HG02870 (cell line): Measurements from ENCODE around the gene APOL4.
"Not testable (repeated sequence)": the region's sequence is repeated elsewhere in the genome, so short reads cannot be mapped to it uniquely, and the experiment has no call there.

Source experiments
- ATAC-seq: cut with Tn5 transposase; IDR thresholded peaks from one replicate; pipeline ENCODE4 v1.9.1; 2021; ENCODE audit warnings: mild to moderate bottlenecking, moderate library complexity; ENCODE audit not compliant: unreplicated experiment

APOL4 gene, protein sequence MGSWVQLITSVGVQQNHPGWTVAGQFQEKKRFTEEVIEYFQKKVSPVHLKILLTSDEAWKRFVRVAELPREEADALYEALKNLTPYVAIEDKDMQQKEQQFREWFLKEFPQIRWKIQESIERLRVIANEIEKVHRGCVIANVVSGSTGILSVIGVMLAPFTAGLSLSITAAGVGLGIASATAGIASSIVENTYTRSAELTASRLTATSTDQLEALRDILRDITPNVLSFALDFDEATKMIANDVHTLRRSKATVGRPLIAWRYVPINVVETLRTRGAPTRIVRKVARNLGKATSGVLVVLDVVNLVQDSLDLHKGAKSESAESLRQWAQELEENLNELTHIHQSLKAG

DNA sequence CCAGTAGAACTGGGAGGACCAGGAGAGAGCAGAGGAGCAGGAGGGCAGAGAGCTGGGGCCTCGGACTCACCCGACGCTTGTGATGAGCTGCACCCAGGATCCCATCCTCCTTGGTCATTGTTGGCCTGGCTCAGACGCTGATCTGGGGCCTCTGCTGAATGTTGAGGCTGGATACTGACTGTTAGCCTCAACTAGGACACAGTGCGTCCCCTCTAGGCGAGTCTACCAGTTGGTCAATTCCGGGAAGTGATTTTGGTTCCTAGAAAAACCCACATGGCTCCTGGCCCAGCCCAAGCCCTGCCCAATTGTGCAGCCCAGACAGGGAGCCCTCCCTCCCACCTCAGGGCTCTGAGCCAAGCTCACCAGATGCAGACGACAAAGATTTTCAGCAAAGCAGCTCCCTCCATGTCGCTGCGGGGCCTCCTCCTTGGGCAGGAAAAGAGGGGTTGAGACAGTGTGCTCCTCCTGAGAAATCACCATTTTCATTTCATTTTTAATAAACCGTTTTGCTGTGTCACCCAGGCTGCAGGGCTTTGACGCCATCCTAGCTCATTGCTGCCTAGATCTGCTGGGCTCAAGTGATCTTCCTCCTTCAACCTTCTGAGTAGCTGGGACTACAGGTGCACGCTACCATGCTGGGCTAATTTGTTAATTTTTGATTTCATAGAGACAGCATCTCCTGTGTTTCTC, at the start of gene APOL4:
Gene APOL4 (minus strand): TSS at position 180 of the 690 bp plus-strand sequence. CDS start 75 bp downstream, at position 105.
- no peak for ATAC-seq

DNA sequence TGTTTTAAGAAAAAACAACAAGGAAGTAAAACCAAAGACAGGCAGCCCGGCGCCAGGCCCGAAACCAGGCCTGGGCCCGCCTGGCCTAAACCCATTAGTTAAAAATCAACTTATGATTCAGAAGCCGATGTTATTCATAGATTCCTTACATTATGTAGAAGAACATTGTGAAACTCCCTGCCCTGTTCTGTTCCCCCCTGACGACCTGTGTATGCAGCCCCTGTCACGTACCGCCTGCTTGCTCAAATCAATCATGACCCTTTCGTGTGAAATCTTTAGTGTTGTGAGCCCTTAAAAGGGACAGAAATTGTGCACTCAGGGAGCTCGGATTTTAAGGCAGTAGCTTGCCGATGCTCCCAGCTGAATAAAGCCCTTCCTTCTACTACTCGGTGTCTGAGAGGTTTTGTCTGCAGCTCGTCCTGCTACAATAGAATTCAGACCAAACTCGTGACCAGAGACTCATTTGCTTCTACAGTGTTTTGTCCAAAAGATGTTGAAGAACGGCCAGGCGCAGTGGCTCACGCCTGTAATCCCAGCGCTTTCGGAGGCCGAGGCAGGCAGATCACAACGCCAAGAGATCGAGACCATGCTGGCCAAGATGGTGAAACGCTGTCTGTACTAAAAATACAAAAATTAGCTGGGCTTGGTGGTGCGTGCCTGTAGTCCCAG, 48.8 kb upstream of the APOL4 start:
- ATAC-seq: not testable (repeated sequence)

DNA sequence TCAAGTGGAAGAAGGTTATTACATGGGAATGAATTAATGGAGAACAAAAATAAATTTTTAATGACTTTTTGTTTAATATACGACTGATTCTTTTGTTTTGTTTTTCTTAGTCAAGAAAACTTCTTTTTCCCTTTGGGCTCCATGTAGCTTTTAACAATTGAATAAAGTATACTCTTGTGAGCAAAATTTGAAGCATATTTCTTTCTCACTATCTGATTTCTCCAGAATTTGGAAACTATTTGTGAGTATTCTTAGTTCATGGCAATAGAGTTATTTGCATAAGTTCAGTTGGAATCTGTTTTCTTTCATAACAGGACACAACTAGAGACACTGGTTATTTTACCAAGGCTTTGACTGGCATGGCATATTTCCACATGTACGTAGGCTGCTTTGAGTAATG, 47.6 kb upstream of the APOL4 start:
- no peak for ATAC-seq

DNA sequence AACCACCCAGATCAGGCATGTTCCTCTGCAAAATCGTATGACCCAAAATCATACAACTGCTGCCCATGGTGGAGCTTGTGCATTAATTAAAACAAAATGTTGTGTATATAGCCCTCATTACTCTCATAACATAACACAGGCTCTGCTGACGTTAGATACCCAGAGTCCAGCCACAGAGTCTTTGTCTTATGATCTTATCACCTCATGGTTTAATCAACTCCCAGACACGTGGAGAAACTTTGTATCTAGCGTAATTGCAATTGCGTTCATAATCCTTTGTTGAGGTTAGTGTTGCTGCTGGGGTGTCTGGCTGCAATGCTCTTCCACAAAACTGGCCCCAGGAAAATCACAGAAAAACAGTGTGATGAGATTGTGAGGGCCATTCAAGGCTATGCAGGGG, 46.3 kb upstream of the APOL4 start:
- ATAC-seq: no peak

DNA sequence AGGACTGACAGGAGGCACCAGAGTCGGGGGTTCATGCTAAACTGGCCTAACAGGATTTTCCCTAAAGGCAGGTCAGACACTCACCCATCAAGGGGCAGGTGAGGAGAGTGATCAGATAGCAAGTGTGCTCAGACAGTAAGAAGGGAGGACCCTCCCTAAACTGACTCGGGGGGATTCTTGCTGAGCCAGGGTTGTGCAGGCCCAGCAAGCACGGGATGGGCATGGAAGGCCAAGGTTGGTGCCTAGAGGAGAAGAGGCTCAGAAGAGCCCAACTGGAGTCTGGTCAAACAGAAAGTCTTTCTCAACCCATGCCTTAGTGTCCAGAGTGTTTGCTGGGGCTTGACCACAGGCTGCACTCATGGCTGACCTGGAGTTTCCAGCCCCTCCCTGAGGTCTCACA, 45.1 kb upstream of the APOL4 start:
- ATAC-seq: no peak

DNA sequence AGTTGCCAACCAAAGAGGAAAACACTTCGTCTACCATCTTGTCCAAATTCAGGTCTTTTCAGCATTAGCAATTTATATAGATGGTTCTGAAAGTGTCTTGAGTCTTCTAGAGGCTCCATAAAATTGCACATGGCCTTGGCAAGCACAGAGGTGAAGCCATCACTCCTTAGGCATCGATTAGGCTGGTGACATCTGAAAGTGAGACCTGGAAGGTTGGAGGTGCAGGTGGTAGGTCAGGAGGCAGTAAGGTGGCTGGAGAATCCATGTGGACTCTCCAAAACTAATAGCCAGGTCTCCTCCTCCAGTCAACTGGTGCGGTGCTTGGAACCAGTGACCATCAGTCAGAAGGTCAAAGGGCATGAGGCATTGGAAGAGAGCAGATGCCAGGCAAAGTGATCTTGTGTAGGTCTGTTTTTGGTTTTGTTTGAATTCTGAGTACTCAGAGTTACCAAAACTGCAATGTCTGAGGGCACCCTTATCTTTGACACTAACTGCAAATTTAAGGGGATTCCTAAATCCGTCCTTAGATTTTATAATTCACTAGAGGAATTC, 44.3 kb upstream of the APOL4 start:
- ATAC-seq: no peak

DNA sequence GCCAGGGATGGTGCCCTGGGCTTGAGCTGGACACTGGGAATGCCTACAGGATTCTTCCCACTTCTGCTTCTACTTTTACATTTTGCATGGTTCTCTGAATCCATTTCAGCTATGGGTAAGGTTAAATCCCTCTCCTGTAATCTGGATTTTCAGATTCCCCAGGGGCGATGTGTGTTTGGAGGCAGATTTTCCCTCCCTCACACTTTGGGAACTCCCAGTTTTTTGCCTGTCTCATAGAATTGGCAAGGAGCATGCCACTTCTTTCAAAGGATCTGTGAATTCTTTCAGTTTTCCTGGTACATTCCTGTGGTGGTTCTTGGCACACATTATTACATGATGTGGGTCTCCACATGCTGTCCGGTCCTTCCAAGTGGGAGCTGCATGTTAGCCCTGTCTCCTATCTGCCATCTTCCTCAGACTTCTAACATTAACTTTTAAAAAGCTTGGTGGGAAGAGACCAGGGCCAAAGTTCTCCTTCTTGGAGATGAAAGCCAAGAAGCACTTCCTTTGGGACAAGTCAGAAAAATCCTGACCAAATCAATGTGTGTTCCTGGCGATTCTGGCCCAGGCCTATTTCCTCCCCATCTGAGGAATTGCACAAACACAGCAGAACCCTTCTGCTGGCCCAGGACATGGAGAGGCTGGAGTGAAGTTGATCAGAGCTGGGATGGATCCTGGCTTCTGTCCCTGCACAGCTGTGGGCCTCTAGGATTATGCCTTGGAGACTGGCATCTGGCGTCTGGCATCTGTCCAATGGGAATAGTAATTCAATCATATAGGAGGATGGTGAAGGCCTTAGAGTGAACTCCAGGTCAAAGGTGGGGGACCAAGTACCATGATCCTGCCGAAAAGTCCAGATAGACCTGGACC, 43.1 kb upstream of the APOL4 start:
- no peak for ATAC-seq

DNA sequence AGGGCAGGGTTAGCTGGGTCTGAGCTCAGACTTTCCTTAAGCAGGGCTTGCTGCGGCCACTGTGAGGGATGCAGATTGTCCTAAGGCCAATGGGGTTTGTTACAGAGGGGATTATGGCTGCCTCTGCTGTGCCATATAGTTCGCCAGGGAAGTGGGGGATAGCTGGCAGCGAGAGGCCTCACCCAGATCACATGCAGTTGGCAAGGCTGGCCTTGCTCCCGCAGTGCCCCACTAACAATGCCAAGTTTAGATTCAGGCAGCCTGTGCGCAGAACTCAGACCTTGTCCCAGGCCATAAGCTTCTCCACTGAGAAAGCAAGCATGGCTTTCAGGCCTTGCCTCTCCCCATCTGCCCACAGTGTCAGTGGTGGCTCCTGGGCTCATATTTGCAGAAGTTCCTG, 42.4 kb upstream of the APOL4 start:
- ATAC-seq: no peak

DNA sequence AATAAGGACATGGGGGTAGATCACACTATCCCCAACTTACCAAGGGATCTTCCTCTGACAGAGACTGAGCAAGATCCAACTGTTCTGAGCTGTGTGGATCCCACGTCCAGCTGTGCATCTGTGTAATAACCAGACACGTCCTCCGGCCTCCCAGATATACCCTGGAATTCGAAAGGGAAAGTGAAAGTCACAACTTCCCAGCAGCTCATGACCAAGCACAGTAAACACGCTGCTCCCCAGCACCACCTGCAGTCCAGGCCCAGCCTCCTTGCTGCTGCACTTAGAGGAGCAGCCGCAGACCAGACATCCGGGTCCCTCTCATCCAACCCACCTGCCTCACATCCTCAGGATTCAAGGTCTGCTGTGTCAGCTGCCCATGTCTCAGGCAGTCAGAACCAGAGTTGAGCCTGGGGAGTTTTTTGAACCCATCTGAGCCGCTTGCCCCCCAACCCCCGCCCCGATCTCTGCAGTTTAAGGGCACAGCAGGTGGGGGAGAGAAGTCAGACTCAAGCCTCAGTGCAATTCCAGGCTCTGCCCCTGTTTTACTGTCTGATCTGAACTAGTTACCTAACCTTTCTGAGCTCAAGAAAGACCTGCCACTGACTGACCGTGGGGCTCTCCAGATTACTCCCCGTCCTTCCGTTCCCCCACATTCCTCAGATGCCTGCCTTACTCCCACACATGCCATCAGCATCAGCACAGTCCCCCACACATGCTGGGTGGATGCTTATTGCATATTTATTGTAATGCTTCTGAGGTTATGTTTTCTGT, 38.0 kb upstream of the APOL4 start, which contains the start of gene APOL2:
Gene APOL2 (minus strand): TSS at position 127 of the 771 bp plus-strand sequence. CDS start 6,365 bp downstream, outside the sequence.
- peak; percentile 90 for ATAC-seq

DNA sequence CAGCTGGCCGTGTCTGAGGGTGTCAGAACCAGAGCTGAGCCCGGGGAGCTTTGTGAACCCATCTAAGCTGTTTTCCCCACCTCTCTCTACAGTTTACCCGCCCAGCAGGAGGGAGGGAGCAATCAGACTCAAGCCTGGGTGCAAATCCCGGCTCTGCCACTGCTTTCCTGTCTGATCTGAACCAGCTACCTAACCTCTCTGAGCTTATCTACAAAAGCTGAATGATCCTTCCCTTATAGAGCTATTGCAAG, 37.5 kb upstream of the APOL4 start:
- ATAC-seq: peak; percentile 14

DNA sequence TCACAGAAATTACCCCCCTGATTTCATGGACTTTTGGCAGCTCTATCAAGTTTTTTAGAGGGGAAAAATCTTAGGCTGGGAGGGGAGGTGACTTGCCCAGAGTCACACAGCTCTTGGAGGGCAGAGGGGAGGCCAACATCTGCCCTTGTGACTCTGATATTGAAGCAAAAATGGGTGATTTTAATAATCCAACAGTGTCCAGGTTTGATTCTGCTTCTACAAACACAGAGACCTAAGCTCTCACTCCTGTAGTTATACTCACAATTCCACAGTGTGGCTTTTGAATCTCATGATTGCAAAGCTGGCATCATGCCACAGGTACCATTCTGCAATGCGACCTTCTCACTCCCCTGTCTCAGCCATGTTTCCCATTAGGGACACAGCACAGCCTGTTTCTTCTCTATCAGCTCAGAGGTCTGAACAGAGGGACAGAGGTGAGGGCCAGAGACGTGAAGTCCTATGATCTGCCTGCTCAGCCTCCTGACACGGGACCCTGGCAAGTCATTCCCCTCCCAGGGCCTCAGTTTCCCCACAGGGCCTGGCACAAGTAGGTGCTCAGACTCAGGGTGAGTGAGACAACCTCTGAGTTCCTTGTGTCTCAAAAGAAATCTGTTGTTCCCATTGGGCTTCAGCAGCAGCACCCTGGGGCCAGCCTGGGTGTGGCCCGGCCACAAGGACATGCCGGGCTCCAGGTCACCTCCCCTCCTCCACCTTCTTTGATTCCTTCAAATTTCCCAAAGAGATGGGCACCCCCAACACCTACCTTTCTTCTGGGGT, 37.0 kb upstream of the APOL4 start:
- no peak for ATAC-seq

DNA sequence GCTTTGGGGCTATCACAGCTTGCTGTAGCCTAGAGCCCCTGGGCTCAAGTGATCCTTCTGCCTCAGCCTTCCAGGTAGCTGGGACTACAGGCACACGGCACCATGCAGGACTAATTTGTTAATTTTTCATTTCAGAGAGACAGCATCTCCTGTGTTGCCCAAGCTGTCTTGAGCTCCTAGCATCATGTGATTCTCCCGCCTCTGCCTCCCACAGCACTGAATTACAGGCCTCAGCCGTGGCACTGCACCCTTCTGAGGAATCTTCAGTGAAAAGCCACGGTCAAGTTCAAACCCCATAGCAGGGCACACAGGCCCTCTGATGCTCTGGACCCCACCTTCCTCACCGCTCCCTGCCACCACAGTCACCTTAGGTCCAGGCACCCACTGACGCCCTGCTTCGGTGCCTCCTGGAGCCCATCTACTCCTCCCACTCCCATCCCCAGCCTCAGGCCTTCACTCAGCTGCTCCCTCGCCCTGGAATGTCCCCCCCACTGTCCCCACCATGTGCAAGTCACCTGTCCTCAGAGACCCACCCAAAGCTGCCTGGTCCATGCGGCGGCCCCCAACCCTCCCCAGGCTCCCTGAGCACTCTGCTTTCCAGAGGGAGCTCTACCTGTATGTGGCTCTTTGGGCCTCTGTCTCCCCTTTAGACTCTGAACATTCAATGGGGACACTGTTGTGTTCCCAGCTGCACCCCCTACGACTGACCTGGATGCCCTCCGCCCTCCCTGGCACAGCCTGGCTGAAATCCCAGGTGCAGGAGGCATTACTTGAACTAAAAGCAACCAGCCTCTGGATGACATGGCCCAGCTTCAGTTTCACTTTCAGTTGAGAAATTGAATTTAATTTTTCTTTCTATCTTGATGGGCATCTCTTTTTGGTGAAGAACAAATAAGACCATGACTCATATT, 36.1 kb upstream of the APOL4 start:
- ATAC-seq: no peak

DNA sequence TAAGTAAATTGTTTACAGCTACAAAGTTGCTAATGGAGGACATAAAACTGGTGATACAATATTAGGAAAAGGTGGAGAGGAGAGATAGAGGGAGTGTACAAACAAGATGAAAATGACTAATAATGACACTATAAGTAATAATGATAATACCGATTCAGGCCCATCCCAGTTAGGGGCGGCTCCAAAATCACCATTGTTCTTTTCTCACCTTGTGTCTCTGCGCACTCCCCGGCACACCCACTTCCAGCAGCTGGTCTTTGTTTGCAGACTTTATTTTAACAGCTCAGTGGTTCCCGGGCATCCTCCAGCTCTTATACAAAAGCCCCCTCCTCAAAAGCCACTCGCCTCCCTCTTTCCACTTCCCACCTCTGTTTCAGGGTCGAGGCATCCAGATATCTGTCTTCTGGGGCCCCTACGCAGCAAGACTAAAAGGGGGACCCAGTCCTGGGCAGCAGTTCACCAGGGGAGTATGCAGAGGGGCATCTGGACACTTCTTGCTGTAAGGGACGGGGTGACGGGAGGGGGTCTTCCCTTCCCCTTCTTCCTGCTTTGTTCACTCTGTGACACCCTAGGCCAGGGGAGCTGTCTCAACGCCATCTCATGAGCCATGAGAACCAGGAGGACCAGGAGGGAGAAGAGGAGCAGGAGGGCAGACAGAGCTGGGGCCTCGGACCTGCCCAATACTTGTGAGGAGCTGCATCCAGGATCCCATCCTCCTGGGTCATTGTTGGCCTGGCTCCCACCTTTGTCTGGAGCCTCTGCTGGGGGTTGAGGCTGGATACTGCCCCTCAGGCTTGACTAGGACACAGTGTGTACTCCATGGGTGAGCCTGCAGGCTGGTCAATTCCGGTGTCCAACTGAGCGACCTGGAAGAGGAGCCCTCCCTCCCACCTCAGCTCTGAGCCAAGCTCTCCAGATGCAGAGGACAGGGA, 35.0 kb upstream of the APOL4 start:
- no peak for ATAC-seq

DNA sequence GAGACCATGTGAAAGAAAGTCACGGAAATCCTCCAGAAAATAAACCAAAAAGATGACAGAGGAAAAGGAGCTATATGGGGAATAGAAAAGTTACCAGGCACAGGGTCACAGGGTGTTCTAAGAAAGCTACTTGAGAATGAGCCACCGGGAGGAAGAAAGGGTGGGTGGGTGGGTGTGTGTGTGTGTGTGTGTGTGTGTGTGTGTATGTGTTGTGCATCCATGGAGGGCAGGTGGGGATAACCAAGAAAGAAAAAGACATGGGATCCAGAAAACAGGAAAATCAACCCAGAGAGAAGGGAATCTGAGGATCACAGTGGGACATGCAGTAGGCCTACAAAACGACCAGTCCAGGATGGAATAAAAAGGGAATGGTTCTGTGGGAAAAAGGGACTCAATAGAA, 34.0 kb upstream of the APOL4 start:
- ATAC-seq: no peak

DNA sequence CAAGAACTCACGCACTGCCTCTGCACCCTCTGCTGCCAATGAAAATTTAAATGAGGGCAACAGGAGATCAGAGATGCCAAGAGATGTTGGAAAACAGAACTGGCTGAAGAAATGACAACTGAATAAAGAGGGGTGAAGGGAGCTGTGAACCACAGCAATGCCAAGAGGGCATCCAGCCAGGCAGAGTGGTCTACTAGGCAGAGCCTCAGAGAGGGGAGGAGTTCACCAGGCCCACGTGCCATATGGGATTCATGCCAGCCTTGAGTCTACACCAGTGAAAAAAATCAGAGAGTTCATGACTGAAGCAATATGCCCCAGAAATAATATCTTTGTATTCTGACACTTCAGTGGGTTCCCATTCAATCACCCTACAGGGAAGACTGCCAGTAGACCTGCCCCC, 33.3 kb upstream of the APOL4 start:
- no peak for ATAC-seq

DNA sequence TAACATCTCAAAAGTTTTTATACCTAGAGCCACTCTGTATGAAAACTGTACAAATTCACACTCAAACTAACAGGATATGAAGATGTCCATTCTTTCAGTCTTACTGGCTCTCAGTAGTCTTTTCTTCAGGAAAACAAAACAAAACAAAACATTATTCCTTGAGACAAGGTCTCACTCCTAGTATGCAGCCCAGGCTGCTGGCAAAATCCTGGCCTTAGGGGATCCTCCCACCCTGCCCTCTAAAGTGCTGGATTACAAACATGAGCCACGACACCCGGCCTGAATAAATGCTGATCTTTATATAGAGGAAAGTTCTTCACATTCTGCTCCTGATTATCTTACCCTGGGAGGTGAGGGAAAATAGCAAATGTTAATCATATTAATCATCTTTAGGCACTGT, 32.6 kb upstream of the APOL4 start:
- no peak for ATAC-seq

DNA sequence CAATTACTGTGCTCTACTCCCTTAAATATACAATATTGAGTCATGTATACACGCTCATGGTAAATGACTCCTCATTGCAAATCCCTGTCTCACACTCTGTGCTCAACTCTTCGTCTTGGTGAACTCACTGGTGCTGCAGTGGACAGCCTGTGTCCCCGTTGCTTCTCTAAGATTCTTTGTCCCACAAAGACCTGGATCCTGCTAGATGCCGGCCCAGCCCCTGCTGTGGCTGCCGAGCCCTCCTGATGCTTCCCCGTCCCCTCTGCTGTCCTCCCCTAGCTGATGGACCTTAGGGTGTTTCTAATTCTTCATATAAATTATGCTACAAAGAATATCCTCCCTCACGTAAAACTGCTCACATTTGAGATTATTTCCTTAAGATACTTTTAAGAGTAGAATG, 32.2 kb upstream of the APOL4 start:
- no peak for ATAC-seq
